IMR-90 (cell line): ENCODE results near the gene INMT. TPM values are rescaled to one million over a fixed set of nuclear protein-coding genes. Genes with fewer than 3 reads are reported as not detected.

Experiments used
- ATAC-seq: fragments of 200-7000 bp; cut with Tn5 transposase; 2 replicates; pipeline ENCODE4 v1.9.1; 2020; ENCODE audit warnings: low read depth, mild to moderate bottlenecking, moderate library complexity
- BruUV-seq: library from RNA; stranded (reverse); fragments of 400-500 nt; replicated peaks from 2 replicates; lab custom pipeline; 2021; lab: Mats Ljungman, UMichigan
- CTCF ChIA-PET: fragments of 300-600 bp; formaldehyde crosslinking; extraction: SDS; loops from one replicate; lab custom pipeline; 2021; ENCODE audit warnings: antibody characterized with exemption; lab: Yijun Ruan, JAX
- POLR2A ChIA-PET: fragments of 300-600 bp; sonication (Branson Sonifier 250); formaldehyde crosslinking; loops from one replicate; lab custom pipeline; 2022; ENCODE audit warnings: antibody characterized with exemption; ENCODE audit not compliant: unreplicated experiment; lab: Charles Lee
- DNase-seq: peaks from one replicate; pipeline ENCODE4 v3.0.0; 2013
- H2AFZ ChIP-seq: replicated peaks from 2 replicates; pipeline ENCODE3; 2013; ENCODE audit warnings: low read length, mild to moderate bottlenecking; ENCODE audit not compliant: poor library complexity
- H2AK5ac ChIP-seq: 2 replicates; pipeline ENCODE4 v1.6.1; 2013; ENCODE audit warnings: low read depth, low read length, inconsistent platforms
- H2AK9ac ChIP-seq: replicated peaks from 2 replicates; pipeline ENCODE3; 2013; ENCODE audit warnings: mild to moderate bottlenecking, low read depth, low read length, moderate library complexity; ENCODE audit not compliant: poor library complexity
- H2BK120ac ChIP-seq: 2 replicates; pipeline ENCODE4 v1.6.1; 2013; ENCODE audit warnings: low read depth, low read length, inconsistent platforms
- H2BK15ac ChIP-seq: 3 replicates; pipeline ENCODE4 v1.6.1; 2013; ENCODE audit warnings: low read depth, low read length, inconsistent platforms
- H2BK20ac ChIP-seq: 2 replicates; pipeline ENCODE4 v1.6.1; 2013; ENCODE audit warnings: low read depth, mild to moderate bottlenecking, inconsistent platforms, low read length, moderate library complexity
- H2BK5ac ChIP-seq: 2 replicates; pipeline ENCODE4 v1.6.1; 2013; ENCODE audit warnings: mild to moderate bottlenecking, low read depth, low read length, inconsistent platforms; ENCODE audit not compliant: poor library complexity, severe bottlenecking
- H3K14ac ChIP-seq: replicated peaks from 2 replicates; pipeline ENCODE4 v1.6.1; 2013; ENCODE audit warnings: low read depth, low read length, inconsistent platforms
- H3K18ac ChIP-seq: 2 replicates; pipeline ENCODE4 v1.6.1; 2013; ENCODE audit warnings: low read depth, low read length, control low read depth
- H3K23ac ChIP-seq: 2 replicates; pipeline ENCODE4 v1.6.1; 2013; ENCODE audit warnings: low read depth, low read length, inconsistent platforms
- H3K27ac ChIP-seq: 2 replicates; pipeline ENCODE4 v1.5.1; 2013; ENCODE audit warnings: mild to moderate bottlenecking, control low read depth, low read length; ENCODE audit not compliant: insufficient read depth
- H3K27me3 ChIP-seq: 2 replicates; pipeline ENCODE4 v1.6.1; 2013; ENCODE audit warnings: low read length; ENCODE audit not compliant: control insufficient read depth, insufficient read depth
- H3K36me3 ChIP-seq: 2 replicates; pipeline ENCODE4 v1.6.1; 2013; ENCODE audit warnings: low read length, mixed read lengths; ENCODE audit not compliant: control insufficient read depth, insufficient read depth
- H3K4ac ChIP-seq: 2 replicates; pipeline ENCODE4 v1.6.1; 2013; ENCODE audit warnings: low read depth, low read length, inconsistent platforms
- H3K4me1 ChIP-seq: 2 replicates; pipeline ENCODE4 v1.6.1; 2013; ENCODE audit warnings: low read length, mixed read lengths; ENCODE audit not compliant: control insufficient read depth, insufficient read depth
- H3K4me2 ChIP-seq: 2 replicates; pipeline ENCODE4 v1.6.1; 2013; ENCODE audit warnings: low read depth, mild to moderate bottlenecking, control low read depth, low read length, moderate library complexity
- H3K4me3 ChIP-seq: 2 replicates; pipeline ENCODE4 v1.5.1; 2013; ENCODE audit warnings: low read depth, mild to moderate bottlenecking, control low read depth, low read length, moderate library complexity; ENCODE audit not compliant: insufficient read depth
- H3K56ac ChIP-seq: 2 replicates; pipeline ENCODE4 v1.6.1; 2013; ENCODE audit warnings: low read length, inconsistent platforms; ENCODE audit not compliant: insufficient read depth; ENCODE audit errors: extremely low read depth
- H3K79me1 ChIP-seq, 2 experiments: 2 replicates each; pipeline ENCODE4 v1.6.1; 2013; ENCODE audit warnings: low read length in 2 of 2, inconsistent platforms in 1 of 2, low read depth in 1 of 2
- H3K9ac ChIP-seq: 2 replicates; pipeline ENCODE4 v1.6.1; 2013; ENCODE audit warnings: low read depth, low read length, control low read depth
- H3K9me1 ChIP-seq: 2 replicates; pipeline ENCODE4 v1.6.1; 2013; ENCODE audit warnings: low read length, inconsistent platforms; ENCODE audit not compliant: insufficient read depth
- H3K9me3 ChIP-seq: 2 replicates; pipeline ENCODE4 v1.6.1; 2013; ENCODE audit warnings: low read length; ENCODE audit not compliant: control insufficient read depth, insufficient read depth
- H4K20me1 ChIP-seq: 2 replicates; pipeline ENCODE4 v1.6.1; 2013; ENCODE audit warnings: low read length, inconsistent platforms; ENCODE audit not compliant: insufficient read depth
- H4K5ac ChIP-seq: 2 replicates; pipeline ENCODE4 v1.6.1; 2013; ENCODE audit warnings: mild to moderate bottlenecking, low read depth, low read length, control low read depth
- H4K8ac ChIP-seq, 2 experiments: 2 replicates each; pipeline ENCODE4 v1.6.1; 2013; ENCODE audit warnings: low read depth in 2 of 2, low read length in 2 of 2, control low read depth in 1 of 2, inconsistent platforms in 1 of 2
- H4K91ac ChIP-seq: 2 replicates; pipeline ENCODE4 v1.6.1; 2013; ENCODE audit warnings: low read depth, low read length, inconsistent platforms; ENCODE audit not compliant: insufficient read depth
- BHLHE40 ChIP-seq: fragments of 150-350 bp; IDR thresholded peaks from 2 replicates; pipeline ENCODE4 v1.6.1; 2016; ENCODE audit warnings: mild to moderate bottlenecking, low read depth, low read length
- CEBPB ChIP-seq: IDR thresholded peaks from 2 replicates; pipeline ENCODE4 v1.6.1; 2012; ENCODE audit warnings: low read depth, low read length, improper control_type of control experiment
- CHD1 ChIP-seq: IDR thresholded peaks from 2 replicates; pipeline ENCODE4 v1.6.1; 2012; ENCODE audit warnings: low read depth, low read length, improper control_type of control experiment
- CTCF ChIP-seq: conservative IDR thresholded peaks from 2 replicates; pipeline ENCODE4 v1.5.1; 2012; ENCODE audit warnings: mild to moderate bottlenecking, low read depth, low read length, improper control_type of control experiment
- FOS ChIP-seq: fragments of 150-350 bp; IDR thresholded peaks from 2 replicates; pipeline ENCODE4 v1.6.1; 2016; ENCODE audit warnings: low read depth, low read length
- MAFK ChIP-seq: IDR thresholded peaks from 2 replicates; pipeline ENCODE4 v1.6.1; 2012; ENCODE audit warnings: low read depth, low read length, improper control_type of control experiment
- MAZ ChIP-seq: IDR thresholded peaks from 2 replicates; pipeline ENCODE4 v1.6.1; 2012; ENCODE audit warnings: low read depth, mild to moderate bottlenecking, low read length, improper control_type of control experiment, moderate library complexity, borderline replicate concordance
- POLR2A ChIP-seq: IDR thresholded peaks from 2 replicates; pipeline ENCODE4 v1.6.1; 2012; ENCODE audit warnings: mild to moderate bottlenecking, low read depth, low read length
- RAD21 ChIP-seq: IDR thresholded peaks from 2 replicates; pipeline ENCODE4 v1.6.1; 2012; ENCODE audit warnings: low read length, improper control_type of control experiment
- RCOR1 ChIP-seq: IDR thresholded peaks from 2 replicates; pipeline ENCODE4 v1.6.1; 2012; ENCODE audit warnings: mild to moderate bottlenecking, low read length, improper control_type of control experiment; ENCODE audit not compliant: insufficient replicate concordance
- SMC3 ChIP-seq: fragments of 150-350 bp; IDR thresholded peaks from 2 replicates; pipeline ENCODE4 v1.6.1; 2016; ENCODE audit warnings: low read depth, mild to moderate bottlenecking, antibody characterized with exemption, low read length, moderate library complexity
- WGBS, 2 experiments: methylation state at CpG; one replicate each; pipeline versions ENCODE4 v1.1.5 to v1.1.7; 2013; ENCODE audit warnings: missing lambda C conversion rate in 2 of 2; ENCODE audit not compliant: insufficient read length in 1 of 2; ENCODE audit errors: extremely low coverage in 2 of 2; 5-methylcytosine and 5-hydroxymethylcytosine counted together
- dilution Hi-C: fragments of 300-500 bp; cut with HindIII; formaldehyde crosslinking; loops from one replicate; pipeline ENCODE4 v1.14.3; 2018; ENCODE audit warnings: low sequenced_read_pairs; ENCODE audit not compliant: unreplicated experiment
- in situ Hi-C: fragments of 300-500 bp; cut with MboI; formaldehyde crosslinking; loops from 3 replicates; pipeline ENCODE4 v1.14.3; 2019; ENCODE audit warnings: low sequenced_read_pairs, inconsistent platforms, mixed read lengths
- intact Hi-C: fragments of 100-400 bp; cut with micrococcal nuclease; formaldehyde crosslinking; loops from 2 replicates; pipeline ENCODE4 v1.10.0; 2022
- polyA plus RNA-seq, 3 experiments: library from polyadenylated mRNA; depleted of rRNA; stranded (reverse); fragments of >200 nt; gene quantifications; 2 replicates each; pipeline ENCODE4 v1.2.3, GENCODE V29; 2012; ENCODE audit warnings: low replicate concordance in 1 of 3
- total RNA-seq: library from RNA; depleted of rRNA; stranded (reverse); fragments of >200 nt; gene quantifications from 2 replicates; pipeline ENCODE4 v1.2.3, GENCODE V29; 2012

The INMT gene
- total and polyA plus RNA-seq, 2 of the 4 experiments (the other 2 are of a cell fraction): 0.39 to 2.2 TPM

- TF ChIP-seq RCOR1 (no peak), FOS (no peak)
Observed at GRCh38 chr7:30799976-30800661, 48.2 kb downstream of the INMT start (continued).

- peaks cover 48% of the 10 kb centered on the region for H3K4me1 ChIP-seq
Observed at GRCh38 chr7:30800785-30801252, 48.9 kb downstream of the INMT start.

More at GRCh38 chr7:30800785-30801252, 48.9 kb downstream of the INMT start:
- no peak overlapping the region for H3K9ac ChIP-seq
- H3K18ac ChIP-seq: no peak overlapping the region
- TF ChIP-seq FOS (no peak), CHD1 (no peak), MAFK (no peak), POLR2A (0 out of 2 replicates have a peak, but pooled peaks have one; percentile 27), RAD21 (peak; percentile 96), BHLHE40 (no peak), CTCF (peak; percentile 93), MAZ (0 out of 2 replicates have a peak, but pooled peaks have one; percentile 21), SMC3 (peak; percentile 76), CEBPB (peak; percentile 87)
- no CpG with 5 or more reads among the region's 6 CpGs for WGBS, 2 experiments
- intact Hi-C loops (loop anchor here (1.0 to 10.0 kb wide), 9 partner anchors 58 to 1404 kb away; no protein-coding TSS in a partner anchor), in situ Hi-C loops (loop anchor here (5.0 kb wide), 3 partner anchors 176 to 936 kb away; no protein-coding TSS in a partner anchor), dilution Hi-C loops (no loop called here)
- peak overlapping the region; percentile 86; the same call in 1 of the 2 replicates for H2BK20ac ChIP-seq
- no peak overlapping the region for H3K4me2 ChIP-seq
- H2BK5ac ChIP-seq: no peak overlapping the region
- no peaks in the 10 kb centered on the region for H3K9me3 ChIP-seq
- no peaks in the 10 kb centered on the region for H3K36me3 ChIP-seq
- peak overlapping the region; percentile 89 for H2BK120ac ChIP-seq
- no peak overlapping the region for H2AFZ ChIP-seq
- H3K23ac ChIP-seq: no peak overlapping the region
- peaks cover 2% of the 10 kb centered on the region; the same call in 1 of the 2 replicates for H3K27me3 ChIP-seq
- no peak overlapping the region for H4K8ac ChIP-seq
- H4K5ac ChIP-seq: no peak overlapping the region; the same call in 1 of the 2 replicates
- peak; percentile 25 for ATAC-seq
- peak; percentile 81 for DNase-seq
- H3K56ac ChIP-seq: no peak overlapping the region
- H3K4me3 ChIP-seq: no peak overlapping the region
- no peak overlapping the region for H3K14ac ChIP-seq
- peaks cover 4 to 33% of the 10 kb centered on the region in 2 experiments for H3K79me1 ChIP-seq
- H4K91ac ChIP-seq: 0 out of 2 replicates have a peak overlapping the region, but pooled peaks have one; percentile 14
- peaks cover 11% of the 10 kb centered on the region; the same call in 1 of the 2 replicates for H4K20me1 ChIP-seq
- peak overlapping the region; percentile 41 for H2AK5ac ChIP-seq
- CTCF ChIA-PET: interaction anchor here (1.2 to 1.7 kb wide), 2 partner anchors 50 to 322 kb away, joined by 3 to 10 read pairs; no protein-coding TSS in a partner anchor
- POLR2A ChIA-PET: no interaction called here
- H3K9me1 ChIP-seq: peaks cover 45% of the 10 kb centered on the region
- BruUV-seq: no TSS peak
- no peak overlapping the region; the same call in 1 of the 2 replicates for H3K27ac ChIP-seq
- no peak overlapping the region for H2AK9ac ChIP-seq
- H2BK15ac ChIP-seq: no peak overlapping the region
- H3K4ac ChIP-seq: peak overlapping the region; percentile 84
